Skeletal muscle tissue (tissue), 4 donors: ENCODE results near the gene SLC43A2. TPM values are rescaled to one million over a fixed set of nuclear protein-coding genes. Genes with fewer than 3 reads are reported as not detected.
"Not testable (repeated sequence)": the region's sequence is repeated elsewhere in the genome, so short reads cannot be mapped to it uniquely, and the experiment has no call there.

Source experiments
- H3K27ac ChIP-seq: one replicate; pipeline ENCODE4 v1.7.0; 2013; ENCODE audit warnings: mild to moderate bottlenecking, low read depth, low read length, inconsistent platforms
- H3K27me3 ChIP-seq, 3 donors: one replicate each; pipeline ENCODE4 v1.7.0; 2013; ENCODE audit warnings: low read length in 3 of 3; ENCODE audit not compliant: control insufficient read depth in 3 of 3, insufficient read depth in 3 of 3
- H3K36me3 ChIP-seq, 3 donors: one replicate each; pipeline ENCODE4 v1.7.0; 2013; ENCODE audit warnings: low read length in 3 of 3; ENCODE audit not compliant: control insufficient read depth in 3 of 3, insufficient read depth in 3 of 3
- H3K4me1 ChIP-seq, 3 donors: one replicate each; pipeline ENCODE4 v1.7.0; 2013; ENCODE audit warnings: low read length in 3 of 3, mild to moderate bottlenecking in 3 of 3; ENCODE audit not compliant: control insufficient read depth in 3 of 3, insufficient read depth in 3 of 3
- H3K4me3 ChIP-seq, 3 donors: one replicate each; pipeline ENCODE4 v1.7.0; 2013; ENCODE audit warnings: low read length in 3 of 3
- H3K9ac ChIP-seq, 3 donors: one replicate each; pipeline ENCODE4 v1.7.0; 2013; ENCODE audit warnings: low read length in 3 of 3, mild to moderate bottlenecking in 3 of 3, moderate library complexity in 2 of 3, low read depth in 1 of 3
- H3K9me3 ChIP-seq, 3 donors: one replicate each; pipeline ENCODE4 v1.7.0; 2013; ENCODE audit warnings: low read length in 3 of 3; ENCODE audit not compliant: control insufficient read depth in 3 of 3
- total RNA-seq: library from RNA; depleted of rRNA; stranded (reverse); fragments of >200 nt; gene quantifications from one replicate; pipeline ENCODE4 v1.2.3, GENCODE V29; 2014
- donor health status: Osteomylitis.

Gene SLC43A2
- total RNA-seq, 1 donor from 2014 or later = 4.7 TPM

DNA sequence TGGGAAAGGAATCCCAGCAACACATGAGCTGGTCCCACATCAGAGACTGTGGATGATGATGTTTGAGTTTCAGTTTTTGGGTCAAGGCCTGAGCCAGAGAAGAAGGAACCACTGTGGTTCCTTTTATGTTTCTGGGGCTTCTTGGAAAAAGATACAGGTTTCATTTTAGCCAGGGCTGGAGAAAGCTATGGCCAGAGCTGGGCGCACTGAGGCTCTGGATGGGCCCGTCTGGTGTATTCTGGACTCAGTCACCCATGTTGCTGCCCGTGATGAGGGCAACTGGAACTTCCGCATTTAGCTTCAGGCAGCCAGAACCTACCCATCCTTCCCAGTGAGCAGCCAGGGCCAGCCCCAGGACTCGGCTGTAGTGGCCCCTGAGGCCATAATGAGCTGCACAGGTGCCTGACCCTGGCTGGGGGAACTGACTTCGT is 51.0 kb downstream of the SLC43A2 start:
- Histone ChIP-seq H3K27me3 (no peaks in the 10 kb centered on the region), H3K4me1 (peaks cover 33 to 53% (median 34%) of the 10 kb centered on the region in 3 donors), H3K36me3 (peaks cover 2 to 5% (median 3%) of the 10 kb centered on the region in 3 donors), H3K9ac (peak overlapping the region; percentile 69 to 88 (median 83)), H3K9me3 (no peaks in the 10 kb centered on the region), H3K27ac (peak overlapping the region; percentile 93), H3K4me3 (peak overlapping the region; percentile 43 to 63 (median 50))

DNA sequence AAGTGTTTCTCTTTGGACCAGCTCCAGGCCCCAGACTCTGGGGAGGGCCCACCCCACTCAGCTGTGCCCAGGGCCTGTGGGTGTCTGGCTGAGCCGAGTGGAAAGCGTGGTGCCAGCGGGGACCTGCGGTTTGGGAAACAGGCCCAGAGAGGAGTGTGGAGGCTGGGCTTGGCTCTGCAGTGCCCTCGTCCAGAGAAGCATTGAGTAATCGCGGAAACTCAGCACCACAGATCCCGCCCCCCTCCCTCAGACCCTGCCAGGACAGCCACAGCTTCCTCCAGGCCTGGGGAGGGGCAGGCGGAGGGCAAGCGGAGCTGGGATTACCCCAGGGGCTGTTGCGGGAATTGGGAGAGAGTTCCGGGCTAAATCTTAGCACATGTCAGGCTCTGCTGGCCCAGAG is 51.5 kb downstream of the SLC43A2 start:
- Histone ChIP-seq H3K4me1 (peaks cover 33 to 53% (median 34%) of the 10 kb centered on the region in 3 donors), H3K36me3 (peaks cover 0 to 2% (median under 1%) of the 10 kb centered on the region in 3 donors), H3K9me3 (no peaks in the 10 kb centered on the region), H3K4me3 (peak overlapping the region; percentile 43 to 63 (median 50)), H3K9ac (peak overlapping the region; percentile 69 to 88 (median 83)), H3K27me3 (no peaks in the 10 kb centered on the region), H3K27ac (peak overlapping the region; percentile 93)

DNA sequence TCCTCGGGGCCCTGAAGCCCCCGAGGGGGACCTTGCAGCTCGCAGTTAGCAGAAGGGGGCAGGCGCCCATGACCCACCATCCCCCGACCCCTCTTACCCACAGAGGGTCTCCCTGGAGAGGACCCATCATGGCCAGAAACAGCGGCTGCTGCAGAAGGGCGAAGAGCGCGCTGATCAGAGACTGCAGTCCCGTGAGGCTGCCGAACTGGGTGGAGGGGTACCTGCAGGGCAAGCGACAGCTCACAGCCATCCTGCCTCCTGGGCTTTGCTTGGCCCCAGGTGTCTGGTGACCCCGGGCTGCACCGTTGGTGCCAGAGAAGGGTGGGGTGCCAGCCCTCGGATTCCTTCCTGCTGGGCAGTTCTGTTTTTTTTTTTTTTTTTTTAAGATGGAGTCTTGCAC is 52.1 kb downstream of the SLC43A2 start:
- peaks cover 33 to 53% (median 34%) of the 10 kb centered on the region in 3 donors for H3K4me1 ChIP-seq
- peak overlapping the region; percentile 12 for H3K27ac ChIP-seq
- H3K9me3 ChIP-seq = no peaks in the 10 kb centered on the region
- no peak overlapping the region for H3K4me3 ChIP-seq
- H3K27me3 ChIP-seq = no peaks in the 10 kb centered on the region
- H3K36me3 ChIP-seq = peaks cover 0 to 2% (median 0%) of the 10 kb centered on the region in 3 donors
- peak overlapping the region in 1 of 3 donors; percentile 8 for H3K9ac ChIP-seq

DNA sequence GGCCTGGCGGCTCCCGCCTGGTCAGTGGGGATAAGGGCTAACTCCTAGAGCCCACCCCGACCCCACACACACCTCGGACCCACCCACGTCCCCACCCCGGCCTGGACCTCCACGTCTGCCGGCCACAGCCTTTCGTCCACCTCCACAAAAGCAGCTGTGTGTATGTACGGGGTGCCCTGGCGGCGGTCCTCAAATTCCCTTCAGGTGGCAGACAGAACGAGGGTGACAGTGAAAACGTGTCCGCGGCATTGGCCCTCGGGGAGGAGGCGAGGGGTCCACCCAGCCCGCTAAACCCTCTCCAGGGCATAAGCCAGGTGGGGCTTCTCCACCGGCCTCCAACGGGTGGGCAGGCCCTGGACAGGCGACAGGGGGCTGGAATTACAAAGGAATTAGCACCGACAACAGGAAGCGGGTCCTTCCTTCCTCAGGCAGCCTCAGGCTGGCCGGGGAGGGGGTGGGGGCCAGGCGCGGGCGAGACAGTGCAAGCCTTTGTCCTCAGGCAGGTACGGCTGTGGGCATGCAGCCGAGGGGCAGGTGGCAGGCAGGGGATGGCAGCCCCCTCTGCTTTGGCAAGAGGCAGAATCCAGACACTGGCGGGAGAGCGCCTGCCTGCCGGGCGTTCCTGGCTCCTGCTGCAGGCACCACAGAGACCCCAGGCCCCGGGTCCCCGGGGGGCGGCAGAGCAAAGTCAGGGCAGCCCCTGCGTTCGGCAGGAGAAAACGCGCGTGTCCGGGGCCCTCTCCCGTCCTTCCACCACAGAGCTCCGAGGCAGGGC is 53.8 kb downstream of the SLC43A2 start:
- H3K9me3 ChIP-seq = no peaks in the 10 kb centered on the region
- H3K4me3 ChIP-seq = no peak overlapping the region
- H3K36me3 ChIP-seq = no peaks in the 10 kb centered on the region
- peak overlapping the region; percentile 30 to 80 (median 32) for H3K9ac ChIP-seq
- peak overlapping the region; percentile 77 for H3K27ac ChIP-seq
- no peaks in the 10 kb centered on the region for H3K27me3 ChIP-seq
- H3K4me1 ChIP-seq = peaks cover 33 to 44% (median 33%) of the 10 kb centered on the region in 3 donors

DNA sequence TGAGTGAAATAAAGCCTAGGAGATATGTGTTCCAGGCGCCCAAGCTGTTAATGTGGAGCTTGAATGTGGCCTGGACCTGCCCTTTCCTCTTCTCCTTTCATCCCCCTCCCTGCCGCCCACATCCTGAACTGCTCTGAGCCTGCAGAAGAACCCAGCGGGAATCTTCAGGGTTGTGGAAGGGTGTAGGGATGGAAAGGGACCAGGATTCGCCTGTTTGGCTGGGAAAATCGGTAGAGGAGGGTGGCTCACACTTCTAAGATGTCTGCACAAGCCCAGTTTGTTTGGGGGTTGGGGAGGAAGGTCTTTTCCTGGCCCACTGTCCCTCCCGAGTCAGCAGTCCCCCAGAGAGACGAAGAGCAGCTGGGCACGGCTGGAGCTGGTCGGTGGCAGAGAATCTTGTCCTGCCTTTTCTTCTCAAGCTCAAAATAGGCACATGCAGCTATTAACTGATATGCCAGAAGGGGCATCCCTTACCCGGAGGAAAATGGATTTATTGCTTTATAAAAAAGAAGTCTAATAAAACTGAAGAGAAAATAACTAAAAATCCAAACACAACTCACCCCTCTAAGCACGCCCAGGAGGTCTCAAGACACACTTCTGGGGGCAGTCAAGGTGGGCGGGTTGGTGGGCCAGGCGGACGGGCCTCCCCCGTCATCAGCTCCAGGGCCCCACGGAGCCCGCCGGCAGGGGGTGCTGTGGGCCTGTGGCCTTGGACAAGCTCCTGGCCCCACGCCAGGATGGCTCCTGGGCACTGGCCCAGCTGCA is 54.5 kb downstream of the SLC43A2 start:
- Histone ChIP-seq H3K27ac (peak overlapping the region; percentile 77), H3K36me3 (no peaks in the 10 kb centered on the region), H3K9me3 (no peaks in the 10 kb centered on the region), H3K27me3 (peaks cover 0 to 4% (median 0%) of the 10 kb centered on the region in 3 donors), H3K4me3 (no peak overlapping the region), H3K9ac (peak overlapping the region; percentile 12 to 72 (median 27)), H3K4me1 (peaks cover 31 to 44% (median 33%) of the 10 kb centered on the region in 3 donors)

DNA sequence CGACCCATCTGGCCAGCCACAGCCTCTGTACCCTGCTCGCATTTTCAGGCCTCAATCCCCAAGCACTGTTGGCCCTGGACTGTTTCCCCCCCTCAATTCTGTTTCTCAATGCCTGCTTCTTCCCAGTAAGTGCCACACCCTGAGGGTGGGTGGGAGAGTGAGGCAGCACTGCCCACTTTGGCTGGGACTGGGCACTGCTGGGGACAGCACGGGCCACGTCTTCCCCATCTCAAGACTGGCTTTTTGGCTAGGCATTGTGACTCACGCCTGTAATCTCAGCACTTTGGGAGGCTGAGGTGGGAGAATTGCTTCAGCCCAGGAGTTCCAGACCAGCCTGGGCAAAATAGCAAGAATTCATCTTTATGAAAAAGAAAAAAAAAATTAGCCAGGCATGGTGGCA is 56.0 kb downstream of the SLC43A2 start:
- H3K27me3 ChIP-seq, H3K27ac ChIP-seq, H3K9me3 ChIP-seq, H3K36me3 ChIP-seq, H3K4me3 ChIP-seq: not testable (repeated sequence)
- Histone ChIP-seq H3K9ac (peak overlapping the region in 1 of 3 donors; percentile 33), H3K4me1 (peaks cover 24 to 34% (median 25%) of the 10 kb centered on the region in 3 donors)

DNA sequence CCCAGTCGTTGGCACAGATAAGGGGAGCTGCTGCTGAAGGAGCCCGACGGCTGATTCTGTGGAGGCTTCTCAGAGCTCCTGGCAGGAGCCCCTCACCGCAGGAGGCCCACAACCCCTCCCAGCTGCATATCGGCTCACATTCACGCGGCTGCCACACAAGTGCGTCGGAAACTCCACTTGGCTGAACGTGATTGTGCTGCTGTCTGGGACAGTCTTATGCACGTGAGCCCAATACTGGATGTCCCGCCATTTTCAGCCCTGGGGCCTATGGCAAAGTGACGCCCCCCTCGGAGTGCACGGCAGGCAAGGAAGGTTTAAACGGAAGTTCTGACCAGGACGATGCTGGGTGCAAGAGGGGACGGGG is 57.3 kb downstream of the SLC43A2 start:
- H3K9me3 ChIP-seq = no peaks in the 10 kb centered on the region
- H3K27ac ChIP-seq = no peak overlapping the region
- no peaks in the 10 kb centered on the region for H3K36me3 ChIP-seq
- peaks cover 13 to 23% (median 14%) of the 10 kb centered on the region in 3 donors for H3K4me1 ChIP-seq
- peak overlapping the region in 1 of 3 donors; percentile 20 for H3K9ac ChIP-seq
- peaks cover 0 to 4% (median 0%) of the 10 kb centered on the region in 3 donors for H3K27me3 ChIP-seq
- H3K4me3 ChIP-seq = no peak overlapping the region

DNA sequence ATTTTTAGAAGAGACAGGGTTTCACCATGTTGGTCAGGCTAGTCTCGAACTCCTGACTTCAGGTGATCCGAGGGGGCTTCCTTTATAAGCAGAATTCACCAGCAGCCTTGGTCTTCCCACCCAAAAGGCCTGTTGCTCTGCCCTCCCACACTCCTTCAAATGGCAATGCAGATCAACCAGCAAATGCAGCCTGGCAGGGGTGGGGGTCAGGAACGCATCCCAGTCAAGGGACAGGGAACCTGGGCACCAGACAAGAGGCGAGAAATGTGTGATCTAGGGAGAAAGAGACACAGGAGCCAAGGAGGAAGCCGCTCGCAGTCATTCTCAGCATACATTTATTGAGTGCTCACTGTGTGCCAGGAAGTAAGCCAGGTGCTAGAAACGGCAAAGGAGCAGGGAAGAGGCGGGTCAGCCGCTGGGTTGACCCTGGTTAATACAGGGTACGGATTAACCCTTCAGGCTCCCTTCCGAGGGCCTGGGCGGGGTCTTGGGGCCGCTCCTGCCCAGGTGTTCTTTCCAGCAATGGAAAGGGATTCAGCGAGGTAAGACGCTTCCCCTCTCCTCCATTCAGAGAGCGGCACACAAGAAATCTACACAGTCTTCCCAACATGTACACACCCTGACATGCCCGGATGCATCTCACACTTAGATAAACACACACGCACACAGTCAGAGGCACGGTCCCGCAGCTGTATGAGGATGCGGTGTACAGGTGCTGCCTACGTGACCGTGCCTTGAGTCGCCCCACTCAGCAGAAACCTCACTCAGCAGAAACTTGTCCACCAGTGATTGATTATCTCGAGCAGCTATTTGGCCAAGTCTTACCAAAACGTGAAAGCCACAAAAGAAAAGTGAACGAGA is 59.5 kb downstream of the SLC43A2 start:
- peaks cover 5 to 6% (median 5%) of the 10 kb centered on the region in 3 donors for H3K4me1 ChIP-seq
- no peaks in the 10 kb centered on the region for H3K9me3 ChIP-seq
- H3K27ac ChIP-seq = no peak overlapping the region
- H3K27me3 ChIP-seq = peaks cover 0 to 4% (median 0%) of the 10 kb centered on the region in 3 donors
- no peaks in the 10 kb centered on the region for H3K36me3 ChIP-seq
- no peak overlapping the region for H3K4me3 ChIP-seq
- no peak overlapping the region for H3K9ac ChIP-seq

DNA sequence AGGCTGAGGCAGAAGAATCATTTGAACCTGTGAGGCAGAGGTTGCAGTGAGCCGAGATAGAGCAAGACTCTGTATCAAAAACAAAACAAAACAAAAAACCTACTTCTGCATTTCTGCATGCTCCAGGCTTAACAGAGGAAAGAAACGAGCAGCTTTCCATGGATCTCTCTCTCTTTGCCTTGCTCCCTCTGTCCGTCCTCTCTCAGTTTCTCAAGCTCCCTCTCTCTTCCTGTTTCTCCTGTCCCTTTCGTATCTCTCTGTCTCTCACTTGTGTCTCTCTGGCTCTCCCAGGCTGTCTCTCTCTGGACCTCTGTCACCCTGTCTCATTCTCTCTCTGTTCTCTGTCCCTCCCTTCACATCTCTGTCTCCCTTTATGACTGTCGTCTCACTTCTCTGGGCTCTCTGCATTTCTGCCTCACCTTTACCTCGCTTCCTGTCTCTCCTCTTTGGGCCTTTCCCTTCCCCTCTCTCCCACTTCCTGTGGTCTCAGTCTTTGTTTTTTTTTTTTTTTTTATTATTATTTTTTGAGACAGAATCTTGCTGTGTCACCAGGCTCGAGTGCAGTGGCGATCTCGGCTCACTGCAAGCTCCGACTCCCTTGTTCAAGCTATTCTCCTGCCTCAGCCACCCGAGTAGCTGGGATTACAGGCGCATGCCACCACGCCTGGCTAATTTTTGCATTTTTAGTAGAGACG is 62.0 kb downstream of the SLC43A2 start:
- Histone ChIP-seq H3K4me1 (peaks cover 5 to 10% (median 7%) of the 10 kb centered on the region in 3 donors), H3K36me3 (no peaks in the 10 kb centered on the region), H3K9ac (no peak overlapping the region), H3K27ac (no peak overlapping the region), H3K9me3 (no peaks in the 10 kb centered on the region), H3K27me3 (peaks cover 0 to 4% (median 0%) of the 10 kb centered on the region in 3 donors), H3K4me3 (no peak overlapping the region)
